Activated CD4-positive, alpha-beta T cell treated with anti-CD3 and anti-CD28 coated beads for 36 hours (primary cell): ENCODE results near the gene GRID1. TPM values are rescaled to one million over a fixed set of nuclear protein-coding genes. Genes with fewer than 3 reads are reported as not detected.
A peak's percentile ranks its signal among the peaks of the same experiment; 100 is the strongest.
"Not testable (repeated sequence)": the region's sequence is repeated elsewhere in the genome, so short reads cannot be mapped to it uniquely, and the experiment has no call there.

Experiments used
- ATAC-seq: fragments of 200-7000 bp; cut with Tn5 transposase; one replicate; pipeline ENCODE4 v1.10.0; 2021; ENCODE audit warnings: mild to moderate bottlenecking, moderate library complexity
- CTCF ChIA-PET: fragments of 350-600 bp; sonication (Branson Sonifier 250); formaldehyde crosslinking; loops from one replicate; lab custom pipeline; 2021; ENCODE audit warnings: antibody characterized with exemption; lab: Charles Lee
- POLR2A ChIA-PET: fragments of 350-600 bp; sonication (Branson Sonifier 250); formaldehyde crosslinking; loops from one replicate; lab custom pipeline; 2021; ENCODE audit warnings: antibody characterized with exemption, inconsistent platforms; lab: Charles Lee
- DNase-seq: peaks from one replicate; pipeline ENCODE4 v3.0.0-alpha.2; 2020
- H3K27ac Mint-ChIP-seq: one replicate; pipeline ENCODE4 v1.8.0; 2021; ENCODE audit warnings: mixed read lengths
- H3K27me3 Mint-ChIP-seq: one replicate; pipeline ENCODE4 v1.8.0; 2021; ENCODE audit warnings: mixed read lengths
- H3K36me3 Mint-ChIP-seq: one replicate; pipeline ENCODE4 v1.8.0; 2021; ENCODE audit warnings: low read depth, mixed read lengths
- H3K4me1 Mint-ChIP-seq: one replicate; pipeline ENCODE4 v1.8.0; 2021; ENCODE audit warnings: mixed read lengths
- H3K4me3 Mint-ChIP-seq: one replicate; pipeline ENCODE4 v1.8.0; 2021; ENCODE audit warnings: mild to moderate bottlenecking, moderate library complexity, mixed read lengths
- H3K9me3 Mint-ChIP-seq: one replicate; pipeline ENCODE4 v1.8.0; 2021; ENCODE audit warnings: low read depth, mixed read lengths
- intact Hi-C, 2 experiments: fragments of 100-400 bp; cut with DNase I in 1 of 2; cut with micrococcal nuclease in 1 of 2; formaldehyde crosslinking; loops; one replicate each; pipeline versions ENCODE4 v1.14.2 to v1.15.1; 2022 to 2024; cut with DNase I, micrococcal nuclease
- total RNA-seq, 2 experiments: library from RNA; stranded (reverse); gene quantifications; one replicate each; pipeline ENCODE4 v1.2.3, GENCODE V29; 2021

Gene GRID1
- total RNA-seq, 2 experiments from 2014 or later: not detected

DNA sequence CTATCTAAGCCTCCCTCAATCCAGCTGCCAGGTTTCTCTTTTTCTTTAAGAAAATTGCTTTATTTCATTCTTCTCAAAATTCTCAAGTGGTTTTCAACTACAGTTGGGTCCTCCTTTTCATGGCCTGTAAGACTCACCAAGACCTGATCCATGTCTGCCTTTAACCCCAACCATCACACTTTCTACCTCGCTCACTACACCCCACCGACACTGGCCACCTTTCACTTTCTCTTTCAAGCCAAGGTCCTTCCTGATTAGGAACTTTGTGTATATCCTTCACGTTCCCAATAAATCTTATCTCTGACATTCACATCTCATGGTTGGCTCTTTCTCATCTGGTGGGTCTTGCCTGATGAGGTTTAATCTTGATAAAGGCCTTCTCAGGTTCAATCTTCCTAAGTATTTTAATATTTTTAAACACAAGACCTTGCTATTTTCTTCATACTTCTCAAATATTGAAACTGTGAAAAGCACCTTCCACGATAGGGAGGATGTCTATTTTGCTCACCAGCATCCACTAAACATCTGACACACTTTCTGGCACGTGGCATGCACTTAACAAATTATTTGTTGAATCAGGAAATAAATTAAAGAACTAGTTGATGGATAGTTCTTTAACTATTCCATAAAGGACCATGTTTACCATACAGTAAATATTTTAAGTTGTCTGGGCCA, 624.8 kb downstream of the GRID1 start:
- CTCF ChIA-PET: no interaction called here
- H3K4me1 Mint-ChIP-seq: no peaks in the 10 kb centered on the region
- ATAC-seq (peak; percentile 68), DNase-seq (peak; percentile 7)
- H3K27me3 Mint-ChIP-seq: peaks cover 5% of the 10 kb centered on the region
- no peak overlapping the region for H3K4me3 Mint-ChIP-seq
- POLR2A ChIA-PET: no interaction called here
- intact Hi-C loops: no loop called here
- H3K36me3 Mint-ChIP-seq: no peaks in the 10 kb centered on the region
- H3K9me3 Mint-ChIP-seq: no peaks in the 10 kb centered on the region
- H3K27ac Mint-ChIP-seq: no peak overlapping the region

DNA sequence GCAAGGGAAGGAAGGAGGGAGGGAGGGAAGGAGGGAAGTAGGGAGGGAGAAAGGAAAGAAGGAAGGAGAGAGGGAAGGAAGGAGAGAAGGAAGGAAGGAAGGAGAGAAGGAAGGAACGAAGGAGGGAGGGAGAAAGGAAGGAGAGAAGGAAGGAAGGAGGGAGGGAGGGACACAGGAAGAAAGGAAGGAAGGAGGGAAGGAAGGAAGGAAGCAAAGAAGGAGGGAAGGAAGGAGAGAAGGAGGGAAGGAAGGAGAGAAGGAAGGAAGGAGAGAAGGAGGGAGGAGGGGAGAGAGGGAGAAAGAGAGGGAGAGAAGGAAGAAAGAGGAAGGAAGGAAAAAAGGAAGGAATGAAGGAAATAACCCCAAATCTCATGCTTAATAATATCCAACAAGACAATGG, 630.6 kb downstream of the GRID1 start:
- DNase-seq (no peak), ATAC-seq (no peak)
- Mint-ChIP-seq H3K4me3 (no peak overlapping the region), H3K36me3 (no peaks in the 10 kb centered on the region), H3K27ac (no peak overlapping the region), H3K27me3 (peaks cover 3% of the 10 kb centered on the region), H3K4me1 (no peaks in the 10 kb centered on the region), H3K9me3 (no peaks in the 10 kb centered on the region)
- POLR2A ChIA-PET: no interaction called here
- intact Hi-C loops: no loop called here
- CTCF ChIA-PET: interaction anchor here (1.1 to 1.8 kb wide), 2 partner anchors 12 to 29 kb away, joined by 3 read pairs; no protein-coding TSS in a partner anchor

DNA sequence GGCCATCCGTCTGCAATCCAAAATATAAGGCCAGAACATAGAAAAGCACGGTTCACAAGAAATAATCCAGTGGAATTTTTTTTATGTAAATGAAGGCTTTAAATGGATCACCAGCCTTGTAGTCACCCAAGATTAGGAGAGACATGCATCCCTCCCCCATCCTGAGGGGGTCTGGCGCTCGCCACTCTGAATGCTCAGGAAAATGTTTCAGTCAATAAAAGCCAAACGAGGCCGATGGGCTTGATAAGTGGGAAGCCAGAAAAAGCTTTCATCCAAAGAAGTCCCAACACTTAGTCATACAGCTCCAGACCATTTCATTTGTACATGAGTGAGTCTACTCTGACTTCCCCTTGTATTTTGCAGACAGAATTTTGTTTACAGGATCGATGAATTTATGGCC, 631.8 kb downstream of the GRID1 start:
- CTCF ChIA-PET: no interaction called here
- Mint-ChIP-seq H3K36me3 (no peaks in the 10 kb centered on the region), H3K4me1 (no peaks in the 10 kb centered on the region), H3K27ac (no peak overlapping the region), H3K27me3 (peaks cover 3% of the 10 kb centered on the region), H3K9me3 (no peaks in the 10 kb centered on the region), H3K4me3 (no peak overlapping the region)
- no peak for ATAC-seq
- intact Hi-C loops: no loop called here
- POLR2A ChIA-PET: no interaction called here
- no peak for DNase-seq

DNA sequence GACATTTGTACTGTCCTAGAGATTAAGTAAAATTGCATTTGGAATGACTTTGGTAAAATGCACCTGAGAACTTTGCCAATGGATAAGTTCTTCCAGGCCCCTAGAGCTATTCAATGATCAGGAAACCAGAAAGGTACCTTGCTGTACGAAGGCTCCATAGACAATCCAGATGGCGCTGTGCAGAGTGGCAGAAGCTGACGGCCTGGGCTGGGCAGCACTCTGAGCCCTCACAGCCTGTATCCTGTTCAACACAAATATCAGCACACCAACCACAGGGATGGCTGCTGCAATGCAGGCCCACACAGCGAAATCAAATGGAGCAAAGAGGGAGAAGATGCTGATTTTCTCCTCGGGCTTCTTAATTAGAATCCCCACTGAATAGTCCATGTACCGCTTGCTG, 642.4 kb downstream of the GRID1 start:
- H3K27me3 Mint-ChIP-seq: no peaks in the 10 kb centered on the region
- H3K27ac Mint-ChIP-seq: no peak overlapping the region
- H3K4me3 Mint-ChIP-seq: no peak overlapping the region
- ATAC-seq (no peak), DNase-seq (no peak)
- no peaks in the 10 kb centered on the region for H3K9me3 Mint-ChIP-seq
- CTCF ChIA-PET: interaction anchor here (1.1 kb wide), 1 partner anchor 13 kb away, joined by 3 read pairs; no protein-coding TSS in a partner anchor
- intact Hi-C loops: no loop called here
- H3K36me3 Mint-ChIP-seq: no peaks in the 10 kb centered on the region
- H3K4me1 Mint-ChIP-seq: no peaks in the 10 kb centered on the region
- POLR2A ChIA-PET: no interaction called here

DNA sequence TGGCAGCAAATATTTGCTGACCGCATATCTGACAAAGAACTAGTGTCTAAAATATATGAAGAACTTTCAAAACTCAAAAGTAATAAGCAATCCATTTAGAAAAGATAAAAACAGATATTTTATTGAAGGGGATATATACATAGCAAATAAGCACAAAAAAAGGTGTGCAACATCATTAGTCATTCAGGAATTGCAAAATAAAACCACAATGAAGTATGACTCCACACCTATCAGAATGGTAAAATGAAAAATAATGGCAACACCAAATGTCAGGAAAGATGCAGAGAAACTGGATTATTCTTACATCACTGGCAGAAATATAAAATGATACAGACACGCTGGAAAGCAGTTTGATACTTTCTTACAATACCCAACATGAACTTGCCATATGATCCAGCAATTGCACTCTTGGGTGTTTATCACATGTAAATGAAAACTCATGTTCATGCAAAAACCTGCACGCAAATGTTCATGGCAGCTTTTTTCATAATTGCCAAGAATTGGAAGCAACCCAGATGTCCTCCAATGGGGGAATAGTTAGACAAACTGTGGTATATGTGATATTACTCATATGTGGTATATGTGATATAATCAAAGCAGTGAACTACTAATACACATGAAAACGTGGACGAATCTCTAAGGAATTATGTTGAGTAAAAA, 645.5 kb downstream of the GRID1 start:
- no peaks in the 10 kb centered on the region for H3K36me3 Mint-ChIP-seq
- intact Hi-C loops: no loop called here
- POLR2A ChIA-PET: no interaction called here
- H3K9me3 Mint-ChIP-seq: no peaks in the 10 kb centered on the region
- H3K27me3 Mint-ChIP-seq: no peaks in the 10 kb centered on the region
- DNase-seq (no peak), ATAC-seq (no peak)
- H3K4me1 Mint-ChIP-seq: no peaks in the 10 kb centered on the region
- CTCF ChIA-PET: no interaction called here
- H3K27ac Mint-ChIP-seq: no peak overlapping the region
- H3K4me3 Mint-ChIP-seq: no peak overlapping the region

DNA sequence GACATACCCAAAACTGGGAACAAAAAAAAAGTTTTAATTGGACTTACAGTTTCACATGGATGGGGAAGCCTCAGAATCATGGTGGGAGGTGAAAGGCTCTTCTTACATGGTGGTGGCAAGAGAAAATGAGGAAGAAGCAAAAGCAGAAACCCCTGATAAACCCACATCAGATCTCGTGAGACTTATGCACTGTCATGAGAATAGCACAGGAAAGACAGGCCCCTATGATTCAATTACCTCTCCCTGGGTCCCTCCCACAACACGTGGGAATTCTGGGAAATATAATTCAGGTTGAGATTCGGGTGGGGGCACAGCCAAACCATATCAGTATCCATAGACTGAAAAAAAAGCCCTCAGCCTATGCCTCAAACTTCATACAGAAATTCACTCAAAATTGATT, 647.2 kb downstream of the GRID1 start:
- H3K4me3 Mint-ChIP-seq: no peak overlapping the region
- H3K36me3 Mint-ChIP-seq: no peaks in the 10 kb centered on the region
- no peak overlapping the region for H3K27ac Mint-ChIP-seq
- ChIA-PET CTCF (no interaction called here), POLR2A (no interaction called here)
- H3K27me3 Mint-ChIP-seq: no peaks in the 10 kb centered on the region
- DNase-seq: no peak
- intact Hi-C loops: no loop called here
- no peak for ATAC-seq
- no peaks in the 10 kb centered on the region for H3K4me1 Mint-ChIP-seq
- no peaks in the 10 kb centered on the region for H3K9me3 Mint-ChIP-seq

DNA sequence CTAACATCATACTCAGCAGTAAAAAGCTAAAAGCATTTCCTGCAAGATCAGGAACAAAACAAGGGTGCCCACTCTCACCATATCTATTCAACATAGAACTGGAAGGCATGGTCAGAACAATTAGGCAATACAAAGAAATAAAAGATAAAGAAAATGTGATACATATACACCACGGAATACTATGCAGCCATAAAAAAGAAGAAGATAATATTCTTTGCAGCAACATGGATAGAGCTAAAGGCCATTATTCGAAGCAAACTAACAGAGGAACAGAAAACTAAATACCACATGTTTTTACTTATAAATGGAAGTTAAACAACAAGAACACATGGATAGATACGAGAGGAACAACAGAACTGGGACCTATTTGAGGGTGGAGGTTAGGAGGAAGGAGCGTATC, 652.7 kb downstream of the GRID1 start:
- Mint-ChIP-seq H3K4me3 (no peak overlapping the region), H3K36me3 (no peaks in the 10 kb centered on the region), H3K9me3 (peaks cover 6% of the 10 kb centered on the region), H3K27ac (no peak overlapping the region), H3K4me1 (no peaks in the 10 kb centered on the region), H3K27me3 (peaks cover 2% of the 10 kb centered on the region)
- ChIA-PET CTCF (no interaction called here), POLR2A (no interaction called here)
- no peak for DNase-seq
- intact Hi-C loops: no loop called here
- no peak for ATAC-seq

DNA sequence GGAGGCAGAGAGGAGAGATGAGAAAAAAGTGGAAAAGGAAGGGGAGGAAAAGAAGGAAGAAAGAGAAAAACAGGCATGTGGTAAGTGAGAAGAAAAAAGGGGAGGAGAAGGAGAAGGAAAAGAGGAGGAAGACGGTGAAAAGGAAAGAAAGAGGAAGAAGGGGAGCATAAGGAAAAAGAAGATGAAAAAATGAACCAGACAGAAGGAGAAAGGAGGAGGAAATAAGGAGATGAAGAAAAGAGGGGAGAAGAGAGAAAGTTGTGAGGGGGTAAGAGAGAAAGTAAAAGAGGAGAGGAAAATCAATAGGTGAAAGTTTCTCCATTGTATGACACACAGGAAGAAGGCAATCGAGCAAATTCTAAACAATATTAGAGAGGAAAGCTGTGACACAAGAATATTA, 663.8 kb downstream of the GRID1 start:
- Mint-ChIP-seq H3K27me3 (peaks cover 32% of the 10 kb centered on the region), H3K27ac (no peak overlapping the region), H3K4me3 (no peak overlapping the region), H3K36me3 (no peaks in the 10 kb centered on the region), H3K9me3 (no peaks in the 10 kb centered on the region), H3K4me1 (no peaks in the 10 kb centered on the region)
- intact Hi-C loops: no loop called here
- ATAC-seq (no peak), DNase-seq (no peak)
- POLR2A ChIA-PET: no interaction called here
- CTCF ChIA-PET: no interaction called here

DNA sequence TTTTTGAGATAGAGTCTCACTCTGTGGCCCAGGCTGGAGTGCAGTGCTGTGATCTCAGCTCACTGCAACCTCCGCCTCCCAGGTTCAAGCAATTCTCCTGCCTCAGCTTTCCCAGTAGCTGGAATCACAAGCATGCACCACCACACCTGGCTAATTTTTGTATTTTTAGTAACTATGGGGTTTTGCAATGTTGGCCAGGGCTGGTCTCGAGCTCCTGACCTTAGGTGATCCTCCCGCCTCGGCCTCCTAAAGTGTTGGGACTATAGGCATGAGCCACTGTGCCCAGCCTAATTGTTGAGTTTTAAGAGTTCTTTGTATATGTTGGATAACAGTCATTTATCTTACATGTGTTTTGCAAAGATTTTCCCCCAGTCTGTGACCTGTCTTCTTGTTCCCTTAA, 667.5 kb downstream of the GRID1 start:
- ATAC-seq, H3K9me3 Mint-ChIP-seq, H3K27ac Mint-ChIP-seq, intact Hi-C loops, H3K4me3 Mint-ChIP-seq, H3K36me3 Mint-ChIP-seq, H3K4me1 Mint-ChIP-seq, DNase-seq, CTCF ChIA-PET, POLR2A ChIA-PET: not testable (repeated sequence)
- peaks cover 37% of the 10 kb centered on the region for H3K27me3 Mint-ChIP-seq

DNA sequence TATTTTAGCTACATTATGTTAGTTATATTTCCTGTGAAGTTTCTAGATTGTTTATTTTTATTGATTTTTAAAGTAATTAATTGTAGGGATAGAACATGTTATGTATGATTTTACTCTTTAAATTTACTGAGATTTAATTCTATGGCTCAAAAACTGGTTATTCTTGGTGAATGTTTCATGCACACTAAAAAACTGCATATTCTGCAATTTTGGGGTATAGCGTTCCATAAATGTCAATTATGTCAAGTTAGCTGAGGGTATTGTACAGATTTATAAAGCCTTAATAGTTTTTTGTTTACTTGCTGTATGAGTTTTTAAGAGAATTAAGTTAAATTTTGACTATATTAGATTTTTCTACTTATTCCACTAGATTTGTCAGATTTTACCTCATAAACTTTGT, 669.7 kb downstream of the GRID1 start:
- intact Hi-C loops: no loop called here
- no peaks in the 10 kb centered on the region for H3K4me1 Mint-ChIP-seq
- peaks cover 31% of the 10 kb centered on the region for H3K27me3 Mint-ChIP-seq
- peaks cover 9% of the 10 kb centered on the region for H3K9me3 Mint-ChIP-seq
- no peak overlapping the region for H3K4me3 Mint-ChIP-seq
- peaks cover 3% of the 10 kb centered on the region for H3K36me3 Mint-ChIP-seq
- DNase-seq (no peak), ATAC-seq (no peak)
- ChIA-PET CTCF (no interaction called here), POLR2A (no interaction called here)
- no peak overlapping the region for H3K27ac Mint-ChIP-seq

DNA sequence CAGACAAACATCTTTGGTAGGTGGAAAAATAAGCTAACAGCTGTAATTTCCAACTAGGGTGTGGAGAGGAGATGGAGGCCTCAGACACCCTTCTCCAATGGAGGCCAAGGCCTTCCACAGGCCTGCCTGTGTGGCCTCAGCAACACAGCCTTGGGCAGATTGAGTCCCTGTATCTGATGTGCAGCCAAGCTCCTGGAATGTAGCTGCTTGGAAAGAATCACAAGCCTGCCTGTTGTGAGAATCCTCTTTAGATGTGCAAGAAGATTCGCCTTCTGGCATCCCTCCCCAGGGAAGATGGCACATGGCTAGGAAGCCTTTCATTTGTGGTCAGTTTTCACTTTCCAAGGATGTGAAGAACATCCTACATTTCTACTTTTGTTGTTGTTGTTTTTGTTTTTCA, 684.0 kb downstream of the GRID1 start:
- intact Hi-C loops: no loop called here
- no peak for ATAC-seq

DNA sequence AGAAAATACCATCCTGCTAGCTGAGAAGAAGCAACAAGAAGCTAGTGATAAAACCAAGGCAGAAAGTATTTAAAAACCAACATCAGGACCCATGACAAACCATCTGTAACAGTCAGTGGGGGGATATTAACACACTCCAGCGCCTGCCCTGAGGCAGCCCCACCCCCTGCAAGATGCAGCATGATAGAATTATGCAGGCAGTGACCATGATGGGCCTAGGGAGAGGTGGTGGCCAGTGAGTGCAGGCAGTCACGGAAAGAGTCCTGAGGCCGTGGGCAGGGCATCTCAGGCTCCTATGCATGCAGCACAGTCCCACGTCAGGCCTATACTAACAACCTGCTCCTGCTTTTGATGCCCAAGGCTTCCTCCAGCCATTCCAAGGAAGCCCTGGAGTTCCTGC, 686.9 kb downstream of the GRID1 start:
- H3K9me3 Mint-ChIP-seq: no peaks in the 10 kb centered on the region
- intact Hi-C loops: no loop called here
- DNase-seq (no peak), ATAC-seq (no peak)
- no peaks in the 10 kb centered on the region for H3K4me1 Mint-ChIP-seq
- ChIA-PET POLR2A (no interaction called here), CTCF (no interaction called here)
- no peak overlapping the region for H3K27ac Mint-ChIP-seq
- H3K4me3 Mint-ChIP-seq: no peak overlapping the region
- no peaks in the 10 kb centered on the region for H3K36me3 Mint-ChIP-seq
- H3K27me3 Mint-ChIP-seq: peaks cover 7% of the 10 kb centered on the region

More for the DNA sequence above, 684.0 kb downstream of the GRID1 start:
- POLR2A ChIA-PET: no interaction called here
- H3K9me3 Mint-ChIP-seq: no peaks in the 10 kb centered on the region
- DNase-seq: no peak
- H3K4me1 Mint-ChIP-seq: no peaks in the 10 kb centered on the region
- CTCF ChIA-PET: no interaction called here
- no peak overlapping the region for H3K27ac Mint-ChIP-seq
- no peaks in the 10 kb centered on the region for H3K36me3 Mint-ChIP-seq
- H3K27me3 Mint-ChIP-seq: peaks cover 4% of the 10 kb centered on the region
- no peak overlapping the region for H3K4me3 Mint-ChIP-seq
